Astrocyte (in vitro differentiated cells and primary cell): ENCODE data around the gene PLXNB2.

Source experiments
- EZH2 ChIP-seq: IDR thresholded peaks from 2 replicates; pipeline ENCODE4 v1.6.1; 2012; ENCODE audit warnings: mild to moderate bottlenecking, low read length, inconsistent platforms; ENCODE audit not compliant: insufficient read depth
- TF ChIP-seq, protein P1 (sequence below): IDR thresholded peaks from 2 replicates; pipeline ENCODE4 v1.5.1; 2011; ENCODE audit warnings: low read depth, mild to moderate bottlenecking, inconsistent platforms, low read length, moderate library complexity; ENCODE audit not compliant: insufficient read depth

DNA sequence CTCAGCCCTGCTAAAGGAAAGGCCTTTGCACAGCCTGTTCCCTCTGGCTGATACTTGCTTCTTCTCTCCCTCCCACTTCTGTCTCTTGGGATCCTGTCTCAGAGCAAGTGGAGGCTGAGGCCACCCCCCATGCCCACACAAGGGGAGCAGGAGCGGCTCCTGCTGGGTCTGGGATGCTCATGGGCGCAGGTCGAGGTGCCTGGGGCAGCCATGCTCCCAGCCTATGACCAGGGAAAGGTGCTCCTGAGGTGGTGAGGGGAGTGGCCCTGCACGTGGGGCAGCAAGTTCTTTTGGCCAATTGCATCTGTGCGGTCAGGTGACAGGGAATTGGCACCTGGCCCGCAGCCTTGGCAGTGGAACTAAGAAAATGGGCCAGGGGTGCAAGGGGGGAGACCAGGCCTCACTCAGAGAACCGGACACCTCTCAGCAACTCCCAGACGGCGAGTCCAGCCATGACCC lies 38.8 kb downstream of the PLXNB2 start:
- TF ChIP-seq, protein P1, sequence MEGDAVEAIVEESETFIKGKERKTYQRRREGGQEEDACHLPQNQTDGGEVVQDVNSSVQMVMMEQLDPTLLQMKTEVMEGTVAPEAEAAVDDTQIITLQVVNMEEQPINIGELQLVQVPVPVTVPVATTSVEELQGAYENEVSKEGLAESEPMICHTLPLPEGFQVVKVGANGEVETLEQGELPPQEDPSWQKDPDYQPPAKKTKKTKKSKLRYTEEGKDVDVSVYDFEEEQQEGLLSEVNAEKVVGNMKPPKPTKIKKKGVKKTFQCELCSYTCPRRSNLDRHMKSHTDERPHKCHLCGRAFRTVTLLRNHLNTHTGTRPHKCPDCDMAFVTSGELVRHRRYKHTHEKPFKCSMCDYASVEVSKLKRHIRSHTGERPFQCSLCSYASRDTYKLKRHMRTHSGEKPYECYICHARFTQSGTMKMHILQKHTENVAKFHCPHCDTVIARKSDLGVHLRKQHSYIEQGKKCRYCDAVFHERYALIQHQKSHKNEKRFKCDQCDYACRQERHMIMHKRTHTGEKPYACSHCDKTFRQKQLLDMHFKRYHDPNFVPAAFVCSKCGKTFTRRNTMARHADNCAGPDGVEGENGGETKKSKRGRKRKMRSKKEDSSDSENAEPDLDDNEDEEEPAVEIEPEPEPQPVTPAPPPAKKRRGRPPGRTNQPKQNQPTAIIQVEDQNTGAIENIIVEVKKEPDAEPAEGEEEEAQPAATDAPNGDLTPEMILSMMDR = no peak
- TF ChIP-seq EZH2 = no peak
